SK-N-SH (cell line): ENCODE measurements around the gene TEX44. TPM values are rescaled to one million over a fixed set of nuclear protein-coding genes. Genes with fewer than 3 reads are reported as not detected.

Experiments
- CTCF ChIA-PET: fragments of 300-600, 350-600 bp; formaldehyde crosslinking; extraction: SDS; loops from one replicate; lab custom pipeline; 2021; lab: Yijun Ruan, JAX
- POLR2A ChIA-PET: fragments of 350-600 bp; sonication (Branson Sonifier 250); formaldehyde crosslinking; extraction: SDS; loops from one replicate; lab custom pipeline; 2020; ENCODE audit warnings: antibody characterized with exemption, inconsistent platforms; lab: Yijun Ruan, JAX
- DNase-seq: peaks from one replicate; pipeline ENCODE4 v3.0.0; 2012
- H2AFZ ChIP-seq: fragments of 200-600 bp; sonication (generic); 2 replicates; pipeline ENCODE4 v1.8.1; 2016; ENCODE audit warnings: antibody characterized with exemption, mild to moderate bottlenecking, low read depth
- H3F3A ChIP-seq: fragments of 200-600 bp; sonication (generic); replicated peaks from 2 replicates; pipeline ENCODE3; 2016; ENCODE audit warnings: antibody characterized with exemption, mild to moderate bottlenecking; ENCODE audit not compliant: insufficient read depth
- H3K27ac ChIP-seq, 2 experiments: fragments of 200-500 bp in 1 of 2; fragments of 200-600 bp in 1 of 2; sonication (Bioruptor generic) in 1 of 2; sonication (generic), shearing (Covaris generic) in 1 of 2; 2 replicates each; pipeline versions ENCODE4 v1.5.1 to v1.6.1; 2014 to 2016; ENCODE audit warnings: low read depth in 2 of 2, inconsistent platforms in 1 of 2, low read length in 1 of 2, mild to moderate bottlenecking in 1 of 2, mixed read lengths in 1 of 2
- H3K27me3 ChIP-seq: fragments of 200-600 bp; sonication (generic), shearing (Covaris generic); 2 replicates; pipeline ENCODE4 v1.6.1; 2016; ENCODE audit warnings: mixed run types; ENCODE audit not compliant: insufficient read depth
- H3K36me3 ChIP-seq, 2 experiments: fragments of 200-500 bp in 1 of 2; fragments of 200-600 bp in 1 of 2; sonication (Bioruptor generic) in 1 of 2; sonication (generic) in 1 of 2; replicated peaks in 1 of 2; 2 replicates each; pipeline versions ENCODE3 to v1.5.1; 2014 to 2016; ENCODE audit warnings: low read length in 1 of 2, mild to moderate bottlenecking in 1 of 2; ENCODE audit not compliant: insufficient read depth in 2 of 2, control insufficient read depth in 1 of 2
- H3K4me1 ChIP-seq, 2 experiments: fragments of 200-500 bp in 1 of 2; fragments of 200-600 bp in 1 of 2; sonication (Bioruptor generic) in 1 of 2; sonication (generic), shearing (Covaris generic) in 1 of 2; 2 replicates each; pipeline versions ENCODE4 v1.5.1 to v1.6.1; 2014 to 2016; ENCODE audit warnings: low read depth in 1 of 2, low read length in 1 of 2, mixed run types in 1 of 2; ENCODE audit not compliant: insufficient read depth in 2 of 2, control insufficient read depth in 1 of 2
- H3K4me2 ChIP-seq: fragments of 200-600 bp; sonication (generic), shearing (Covaris generic); 2 replicates; pipeline ENCODE4 v1.6.1; 2017; ENCODE audit warnings: mixed run types
- H3K4me3 ChIP-seq, 2 experiments: fragments of 200-500 bp in 1 of 2; fragments of 200-600 bp in 1 of 2; sonication (Bioruptor generic) in 1 of 2; sonication (generic), shearing (Covaris generic) in 1 of 2; 2 replicates each; pipeline versions ENCODE4 v1.5.1 to v1.8.1; 2014 to 2016; ENCODE audit warnings: low read depth in 2 of 2, inconsistent platforms in 1 of 2, low read length in 1 of 2, mild to moderate bottlenecking in 1 of 2, mixed read lengths in 1 of 2, moderate library complexity in 1 of 2
- H3K79me2 ChIP-seq: fragments of 200-600 bp; sonication (generic); 2 replicates; pipeline ENCODE4 v1.8.1; 2017; ENCODE audit warnings: mild to moderate bottlenecking; ENCODE audit not compliant: insufficient read depth
- H3K9ac ChIP-seq: fragments of 200-600 bp; sonication (generic); 2 replicates; pipeline ENCODE4 v1.6.1; 2017; ENCODE audit warnings: mixed run types
- H3K9me2 ChIP-seq: fragments of 200-600 bp; sonication (generic); 2 replicates; pipeline ENCODE4 v1.6.1; 2017; ENCODE audit warnings: mixed run types
- H3K9me3 ChIP-seq: fragments of 200-600 bp; sonication (generic); 2 replicates; pipeline ENCODE4 v1.6.1; 2017; ENCODE audit warnings: mixed run types, mild to moderate bottlenecking, moderate library complexity
- H4K20me1 ChIP-seq: fragments of 200-600 bp; sonication (generic); 2 replicates; pipeline ENCODE4 v1.6.1; 2017; ENCODE audit warnings: mild to moderate bottlenecking, mixed run types; ENCODE audit not compliant: insufficient read depth
- EP300 ChIP-seq, 2 experiments: IDR thresholded peaks; 2 replicates each; pipeline versions ENCODE4 v1.4.0 to v1.6.1; 2012; ENCODE audit warnings: borderline replicate concordance in 1 of 2, low read depth in 1 of 2, low read length in 1 of 2
- EZH2phosphoT487 ChIP-seq: fragments of 200-600 bp; sonication (generic); IDR thresholded peaks from 2 replicates; pipeline ENCODE4 v1.6.1; 2017; ENCODE audit warnings: low read depth, mixed run types, mild to moderate bottlenecking, antibody characterized with exemption, moderate library complexity, borderline replicate concordance
- FOXJ3 ChIP-seq: sonication (generic); formaldehyde crosslinking; IDR thresholded peaks from 2 replicates; pipeline ENCODE4 v1.5.1; 2020; ENCODE audit warnings: mild to moderate bottlenecking, missing genetic modification reagents
- MEF2A ChIP-seq: IDR thresholded peaks from 2 replicates; pipeline ENCODE4 v1.4.0; 2012; ENCODE audit warnings: low read depth, borderline replicate concordance
- NFIC ChIP-seq: IDR thresholded peaks from 2 replicates; pipeline ENCODE4 v1.4.0; 2012; ENCODE audit warnings: borderline replicate concordance
- POLR2AphosphoS5 ChIP-seq: IDR thresholded peaks from 2 replicates; pipeline ENCODE4 v1.6.1; 2012; ENCODE audit warnings: low read depth, low read length
- RFX5 ChIP-seq: IDR thresholded peaks from 2 replicates; pipeline ENCODE4 v1.6.1; 2012; ENCODE audit warnings: mild to moderate bottlenecking, improper control_type of control experiment, low read length
- SIN3A ChIP-seq: IDR thresholded peaks from 2 replicates; pipeline ENCODE4 v1.6.1; 2012; ENCODE audit warnings: low read depth, mild to moderate bottlenecking, low read length, moderate library complexity, borderline replicate concordance
- TAF1 ChIP-seq: IDR thresholded peaks from 2 replicates; pipeline ENCODE4 v1.6.1; 2012; ENCODE audit warnings: low read depth, mild to moderate bottlenecking, low read length, moderate library complexity, borderline replicate concordance
- TEAD4 ChIP-seq: IDR thresholded peaks from 2 replicates; pipeline ENCODE4 v1.4.0; 2012; ENCODE audit warnings: mild to moderate bottlenecking, borderline replicate concordance; ENCODE audit not compliant: insufficient read depth
- YY1 ChIP-seq: IDR thresholded peaks from 2 replicates; pipeline ENCODE4 v1.4.0; 2012; ENCODE audit warnings: low read depth, mild to moderate bottlenecking
- WGBS: methylation state at CpG from one replicate; pipeline ENCODE4 v1.1.6; 2017; ENCODE audit warnings: low lambda C conversion rate; 5-methylcytosine and 5-hydroxymethylcytosine counted together
- polyA plus RNA-seq, 3 experiments: library from polyadenylated mRNA; depleted of rRNA; stranded (reverse); fragments of >200 nt; gene quantifications; 2 replicates each; pipeline ENCODE4 v1.2.3, GENCODE V29; 2012
- TF ChIP-seq, protein P1 (sequence below): IDR thresholded peaks from 2 replicates; pipeline ENCODE4 v1.4.0; 2012; ENCODE audit warnings: low read depth, borderline replicate concordance
- TF ChIP-seq, protein P2 (sequence below): IDR thresholded peaks from 2 replicates; pipeline ENCODE4; 2012
- TF ChIP-seq, protein P3 (sequence below): IDR thresholded peaks from 2 replicates; pipeline ENCODE4 v1.4.0; 2012; ENCODE audit warnings: low read depth, borderline replicate concordance
- TF ChIP-seq, protein P4 (sequence below): fragments of 200-600 bp; sonication (generic); IDR thresholded peaks from 2 replicates; pipeline ENCODE4 v1.6.1; 2017; ENCODE audit warnings: antibody characterized with exemption, mild to moderate bottlenecking, moderate library complexity

TEX44 gene
- polyA plus RNA-seq, 1 of the 3 experiments (the other 2 are of a cell fraction) = not detected

DNA sequence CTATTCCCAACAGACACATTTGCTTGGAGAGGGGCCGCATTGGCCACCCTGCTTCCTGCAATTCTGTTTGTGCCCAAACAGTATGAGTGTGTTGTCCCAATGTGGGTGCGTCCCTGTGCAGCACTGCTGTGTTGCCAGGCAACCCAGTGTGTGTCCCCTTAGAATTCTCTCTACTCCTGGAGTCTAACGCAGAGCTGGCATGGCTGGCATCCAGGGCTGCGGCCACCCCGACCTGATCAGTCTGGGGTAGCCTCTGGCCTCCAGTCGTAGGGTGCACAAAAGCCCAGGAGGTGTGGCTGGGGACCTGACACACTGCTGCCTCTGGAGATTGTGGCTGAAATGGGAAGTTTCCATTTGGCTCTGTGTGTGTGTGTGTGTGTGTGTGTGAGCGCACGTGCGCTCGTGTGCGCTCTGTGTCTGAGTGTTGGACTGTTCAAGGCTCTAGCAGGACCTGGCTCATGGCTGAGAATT, 48.0 kb downstream of the TEX44 start:
- H3K27me3 ChIP-seq = no peaks in the 10 kb centered on the region
- DNase-seq = no peak
- no peaks in the 10 kb centered on the region for H3K79me2 ChIP-seq
- peaks cover under 1% of the 10 kb centered on the region for H3F3A ChIP-seq
- 27% methylated on average over 2 of the region's 11 CpGs for WGBS
- H4K20me1 ChIP-seq = no peaks in the 10 kb centered on the region
- no peak overlapping the region for H3K9ac ChIP-seq
- H3K4me1 ChIP-seq = no peaks in the 10 kb centered on the region; a peak in 2 of 4 replicates
- no peaks in the 10 kb centered on the region for H3K9me3 ChIP-seq
- H2AFZ ChIP-seq = no peak overlapping the region
- H3K27ac ChIP-seq = no peak overlapping the region
- no peak overlapping the region for H3K4me3 ChIP-seq
- no peak overlapping the region for H3K4me2 ChIP-seq
- no peaks in the 10 kb centered on the region for H3K36me3 ChIP-seq
- POLR2A ChIA-PET = no interaction called here
- no peak for TF ChIP-seq RFX5
- no peak for TF ChIP-seq EZH2phosphoT487
- TF ChIP-seq MEF2A = no peak
- TF ChIP-seq, protein P1, sequence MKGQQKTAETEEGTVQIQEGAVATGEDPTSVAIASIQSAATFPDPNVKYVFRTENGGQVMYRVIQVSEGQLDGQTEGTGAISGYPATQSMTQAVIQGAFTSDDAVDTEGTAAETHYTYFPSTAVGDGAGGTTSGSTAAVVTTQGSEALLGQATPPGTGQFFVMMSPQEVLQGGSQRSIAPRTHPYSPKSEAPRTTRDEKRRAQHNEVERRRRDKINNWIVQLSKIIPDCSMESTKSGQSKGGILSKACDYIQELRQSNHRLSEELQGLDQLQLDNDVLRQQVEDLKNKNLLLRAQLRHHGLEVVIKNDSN = no peak
- TF ChIP-seq TAF1 = no peak
- no peak for TF ChIP-seq SIN3A
- TF ChIP-seq, protein P2, sequence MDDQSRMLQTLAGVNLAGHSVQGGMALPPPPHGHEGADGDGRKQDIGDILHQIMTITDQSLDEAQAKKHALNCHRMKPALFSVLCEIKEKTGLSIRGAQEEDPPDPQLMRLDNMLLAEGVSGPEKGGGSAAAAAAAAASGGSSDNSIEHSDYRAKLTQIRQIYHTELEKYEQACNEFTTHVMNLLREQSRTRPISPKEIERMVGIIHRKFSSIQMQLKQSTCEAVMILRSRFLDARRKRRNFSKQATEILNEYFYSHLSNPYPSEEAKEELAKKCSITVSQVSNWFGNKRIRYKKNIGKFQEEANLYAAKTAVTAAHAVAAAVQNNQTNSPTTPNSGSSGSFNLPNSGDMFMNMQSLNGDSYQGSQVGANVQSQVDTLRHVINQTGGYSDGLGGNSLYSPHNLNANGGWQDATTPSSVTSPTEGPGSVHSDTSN = no peak
- TF ChIP-seq YY1 = no peak
- TF ChIP-seq FOXJ3 (CRISPR knock-in tag) = no peak
- no peak for TF ChIP-seq POLR2AphosphoS5
- TF ChIP-seq, protein P3, sequence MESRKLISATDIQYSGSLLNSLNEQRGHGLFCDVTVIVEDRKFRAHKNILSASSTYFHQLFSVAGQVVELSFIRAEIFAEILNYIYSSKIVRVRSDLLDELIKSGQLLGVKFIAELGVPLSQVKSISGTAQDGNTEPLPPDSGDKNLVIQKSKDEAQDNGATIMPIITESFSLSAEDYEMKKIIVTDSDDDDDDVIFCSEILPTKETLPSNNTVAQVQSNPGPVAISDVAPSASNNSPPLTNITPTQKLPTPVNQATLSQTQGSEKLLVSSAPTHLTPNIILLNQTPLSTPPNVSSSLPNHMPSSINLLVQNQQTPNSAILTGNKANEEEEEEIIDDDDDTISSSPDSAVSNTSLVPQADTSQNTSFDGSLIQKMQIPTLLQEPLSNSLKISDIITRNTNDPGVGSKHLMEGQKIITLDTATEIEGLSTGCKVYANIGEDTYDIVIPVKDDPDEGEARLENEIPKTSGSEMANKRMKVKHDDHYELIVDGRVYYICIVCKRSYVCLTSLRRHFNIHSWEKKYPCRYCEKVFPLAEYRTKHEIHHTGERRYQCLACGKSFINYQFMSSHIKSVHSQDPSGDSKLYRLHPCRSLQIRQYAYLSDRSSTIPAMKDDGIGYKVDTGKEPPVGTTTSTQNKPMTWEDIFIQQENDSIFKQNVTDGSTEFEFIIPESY = no peak
- TF ChIP-seq TEAD4 = no peak
- no peak for TF ChIP-seq NFIC
- TF ChIP-seq, protein P4, sequence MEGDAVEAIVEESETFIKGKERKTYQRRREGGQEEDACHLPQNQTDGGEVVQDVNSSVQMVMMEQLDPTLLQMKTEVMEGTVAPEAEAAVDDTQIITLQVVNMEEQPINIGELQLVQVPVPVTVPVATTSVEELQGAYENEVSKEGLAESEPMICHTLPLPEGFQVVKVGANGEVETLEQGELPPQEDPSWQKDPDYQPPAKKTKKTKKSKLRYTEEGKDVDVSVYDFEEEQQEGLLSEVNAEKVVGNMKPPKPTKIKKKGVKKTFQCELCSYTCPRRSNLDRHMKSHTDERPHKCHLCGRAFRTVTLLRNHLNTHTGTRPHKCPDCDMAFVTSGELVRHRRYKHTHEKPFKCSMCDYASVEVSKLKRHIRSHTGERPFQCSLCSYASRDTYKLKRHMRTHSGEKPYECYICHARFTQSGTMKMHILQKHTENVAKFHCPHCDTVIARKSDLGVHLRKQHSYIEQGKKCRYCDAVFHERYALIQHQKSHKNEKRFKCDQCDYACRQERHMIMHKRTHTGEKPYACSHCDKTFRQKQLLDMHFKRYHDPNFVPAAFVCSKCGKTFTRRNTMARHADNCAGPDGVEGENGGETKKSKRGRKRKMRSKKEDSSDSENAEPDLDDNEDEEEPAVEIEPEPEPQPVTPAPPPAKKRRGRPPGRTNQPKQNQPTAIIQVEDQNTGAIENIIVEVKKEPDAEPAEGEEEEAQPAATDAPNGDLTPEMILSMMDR = no peak
- TF ChIP-seq EP300 (IDR thresholded peaks at IDR 0.05; ENCODE audit: borderline replicate concordance in 1 of 2, low read depth in 1 of 2, low read length in 1 of 2) = no peak
- no peaks in the 10 kb centered on the region for H3K9me2 ChIP-seq
- CTCF ChIA-PET = interaction anchor here (0.9 to 1.1 kb wide), 5 partner anchors 12 to 78 kb away, joined by 3 to 7 read pairs (median 3); no protein-coding TSS in a partner anchor
